ENCODE results near the gene GSTA4.
"Not testable (repeated sequence)": the region's sequence is repeated elsewhere in the genome, so short reads cannot be mapped to it uniquely, and the experiment has no call there.

GSTA4 gene, protein sequence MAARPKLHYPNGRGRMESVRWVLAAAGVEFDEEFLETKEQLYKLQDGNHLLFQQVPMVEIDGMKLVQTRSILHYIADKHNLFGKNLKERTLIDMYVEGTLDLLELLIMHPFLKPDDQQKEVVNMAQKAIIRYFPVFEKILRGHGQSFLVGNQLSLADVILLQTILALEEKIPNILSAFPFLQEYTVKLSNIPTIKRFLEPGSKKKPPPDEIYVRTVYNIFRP

DNA sequence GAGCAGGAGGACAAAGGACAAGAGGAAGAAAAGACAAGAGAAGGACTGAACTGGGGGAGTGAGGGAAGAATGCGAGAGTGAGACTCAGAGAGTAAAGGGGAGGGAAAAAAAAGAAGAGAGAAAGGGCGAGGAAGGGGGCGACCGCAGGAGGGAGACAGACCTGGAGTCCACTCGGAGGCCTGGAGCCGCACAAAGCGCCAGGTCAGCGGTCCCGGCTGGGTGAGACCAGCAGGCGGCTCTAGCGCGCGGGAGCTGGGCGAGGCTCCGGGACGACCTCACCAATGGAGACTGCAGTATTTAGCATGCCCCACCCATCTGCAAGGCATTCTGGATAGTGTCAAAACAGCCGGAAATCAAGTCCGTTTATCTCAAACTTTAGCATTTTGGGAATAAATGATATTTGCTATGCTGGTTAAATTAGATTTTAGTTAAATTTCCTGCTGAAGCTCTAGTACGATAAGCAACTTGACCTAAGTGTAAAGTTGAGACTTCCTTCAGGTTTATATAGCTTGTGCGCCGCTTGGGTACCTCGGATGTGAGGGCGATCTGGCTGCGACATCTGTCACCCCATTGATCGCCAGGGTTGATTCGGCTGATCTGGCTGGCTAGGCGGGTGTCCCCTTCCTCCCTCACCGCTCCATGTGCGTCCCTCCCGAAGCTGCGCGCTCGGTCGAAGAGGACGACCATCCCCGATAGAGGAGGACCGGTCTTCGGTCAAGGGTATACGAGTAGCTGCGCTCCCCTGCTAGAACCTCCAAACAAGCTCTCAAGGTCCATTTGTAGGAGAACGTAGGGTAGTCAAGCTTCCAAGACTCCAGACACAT lies at the start of gene GSTA4:
Gene GSTA4, minus strand, starts transcription at position 196 of the 824 bp plus-strand sequence. CDS start 1,041 bp downstream, outside the sequence.
- Histone ChIP-seq H3K36me3 (ENCODE audit: control insufficient read depth, insufficient read depth, low read length, severe bottlenecking) (peaks cover 11% of the 10 kb centered on the region), H3K4me1 (ENCODE audit: control insufficient read depth, insufficient read depth, low read length) (peaks cover 25% of the 10 kb centered on the region), H3K4me3 (ENCODE audit: low read length) (peak within 1 kb of the TSS; percentile 95), H3K9ac (ENCODE audit: low read length) (peak within 1 kb of the TSS; percentile 100)
- not testable (repeated sequence) for H3K27me3 ChIP-seq (replicated peaks; ENCODE audit: control insufficient read depth, insufficient read depth, low read length); H3K9me3 ChIP-seq (ENCODE audit: control insufficient read depth, low read length)
- DNase-seq (ENCODE audit: low read depth): peak; percentile 99

DNA sequence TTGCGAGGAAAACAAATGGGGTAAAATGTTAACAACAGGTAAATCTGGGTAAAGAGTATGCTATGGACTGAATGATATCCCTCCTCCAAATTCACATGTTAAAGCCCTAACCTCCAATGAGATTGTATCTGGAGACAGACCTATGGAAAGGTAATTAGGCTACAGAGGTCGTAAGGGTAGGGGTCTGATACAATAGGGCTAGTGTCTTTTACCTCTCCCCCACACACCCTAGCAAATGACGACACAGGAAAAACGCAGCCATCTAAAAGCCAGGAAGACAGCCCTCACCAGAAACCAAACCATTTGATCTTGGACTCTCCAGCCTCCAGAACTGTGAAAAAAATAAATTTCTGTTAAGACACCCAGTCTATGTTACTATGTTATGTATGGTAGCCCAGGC lies 49.5 kb upstream of the GSTA4 start:
- H3K36me3 ChIP-seq (ENCODE audit: control insufficient read depth, insufficient read depth, low read length, severe bottlenecking): peaks cover 17% of the 10 kb centered on the region
- no peaks in the 10 kb centered on the region for H3K27me3 ChIP-seq (replicated peaks; ENCODE audit: control insufficient read depth, insufficient read depth, low read length)
- H3K4me3 ChIP-seq (ENCODE audit: low read length): peak overlapping the region; percentile 14
- peak overlapping the region; percentile 71 for H3K9ac ChIP-seq (ENCODE audit: low read length)
- peaks cover 54% of the 10 kb centered on the region for H3K4me1 ChIP-seq (ENCODE audit: control insufficient read depth, insufficient read depth, low read length)
- no peaks in the 10 kb centered on the region for H3K9me3 ChIP-seq (ENCODE audit: control insufficient read depth, low read length)
- DNase-seq (ENCODE audit: low read depth): no peak

- Histone ChIP-seq H3K9me3 (ENCODE audit: control insufficient read depth, low read length) (no peaks in the 10 kb centered on the region), H3K4me1 (ENCODE audit: control insufficient read depth, insufficient read depth, low read length) (peaks cover 54% of the 10 kb centered on the region), H3K9ac (ENCODE audit: low read length) (peak overlapping the region; percentile 71), H3K36me3 (ENCODE audit: control insufficient read depth, insufficient read depth, low read length, severe bottlenecking) (peaks cover 22% of the 10 kb centered on the region), H3K27me3 (replicated peaks; ENCODE audit: control insufficient read depth, insufficient read depth, low read length) (no peaks in the 10 kb centered on the region), H3K4me3 (ENCODE audit: low read length) (peak overlapping the region; percentile 39)
- peak; percentile 75 for DNase-seq (ENCODE audit: low read depth)
Observed at GRCh38 chr6:53044071-53044470, 49.0 kb upstream of the GSTA4 start.

GRCh38 chr6:53043581-53043980 lies 48.5 kb upstream of the GSTA4 start:
- Histone ChIP-seq H3K4me3 (ENCODE audit: low read length) (peak overlapping the region; percentile 39), H3K9me3 (ENCODE audit: control insufficient read depth, low read length) (no peaks in the 10 kb centered on the region), H3K9ac (ENCODE audit: low read length) (peak overlapping the region; percentile 71), H3K36me3 (ENCODE audit: control insufficient read depth, insufficient read depth, low read length, severe bottlenecking) (peaks cover 27% of the 10 kb centered on the region), H3K27me3 (replicated peaks; ENCODE audit: control insufficient read depth, insufficient read depth, low read length) (no peaks in the 10 kb centered on the region), H3K4me1 (ENCODE audit: control insufficient read depth, insufficient read depth, low read length) (peaks cover 52% of the 10 kb centered on the region)
- peak; percentile 41 for DNase-seq (ENCODE audit: low read depth)

GRCh38 chr6:53042112-53042511 lies 47.0 kb upstream of the GSTA4 start:
- Histone ChIP-seq H3K4me3 (ENCODE audit: low read length) (peak overlapping the region; percentile 70), H3K9me3 (ENCODE audit: control insufficient read depth, low read length) (no peaks in the 10 kb centered on the region), H3K27me3 (replicated peaks; ENCODE audit: control insufficient read depth, insufficient read depth, low read length) (no peaks in the 10 kb centered on the region)

GRCh38 chr6:53041356-53041755 lies 46.3 kb upstream of the GSTA4 start:
- Histone ChIP-seq H3K4me1 (ENCODE audit: control insufficient read depth, insufficient read depth, low read length) (peaks cover 44% of the 10 kb centered on the region), H3K27me3 (replicated peaks; ENCODE audit: control insufficient read depth, insufficient read depth, low read length) (no peaks in the 10 kb centered on the region), H3K36me3 (ENCODE audit: control insufficient read depth, insufficient read depth, low read length, severe bottlenecking) (peaks cover 35% of the 10 kb centered on the region), H3K9me3 (ENCODE audit: control insufficient read depth, low read length) (no peaks in the 10 kb centered on the region), H3K9ac (ENCODE audit: low read length) (peak overlapping the region; percentile 33), H3K4me3 (ENCODE audit: low read length) (peak overlapping the region; percentile 37)
- peak; percentile 65 for DNase-seq (ENCODE audit: low read depth)

More at GRCh38 chr6:53042112-53042511, 47.0 kb upstream of the GSTA4 start:
- Histone ChIP-seq H3K36me3 (ENCODE audit: control insufficient read depth, insufficient read depth, low read length, severe bottlenecking) (peaks cover 32% of the 10 kb centered on the region), H3K4me1 (ENCODE audit: control insufficient read depth, insufficient read depth, low read length) (peaks cover 44% of the 10 kb centered on the region), H3K9ac (ENCODE audit: low read length) (peak overlapping the region; percentile 70)
- DNase-seq (ENCODE audit: low read depth): peak; percentile 91

DNA sequence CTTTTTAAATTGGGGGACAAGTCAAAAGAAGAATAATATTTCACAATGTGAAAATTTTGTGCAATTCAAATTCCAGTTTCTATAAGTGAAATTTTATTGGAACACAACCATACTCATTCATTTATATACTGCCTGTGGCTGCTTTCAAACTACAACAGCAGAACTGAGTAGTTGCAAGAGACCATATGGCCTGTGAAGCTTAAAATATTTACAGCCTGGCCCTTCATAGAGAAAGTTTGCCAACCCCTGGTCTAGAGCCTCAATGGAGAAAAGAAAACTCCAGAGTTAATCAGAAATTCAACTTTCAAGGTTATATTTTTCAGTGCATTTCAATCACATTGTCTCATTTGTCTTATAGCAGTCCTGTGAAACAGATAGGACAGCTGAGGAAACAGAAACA lies 43.5 kb upstream of the GSTA4 start:
- Histone ChIP-seq H3K4me3 (ENCODE audit: low read length) (no peak overlapping the region), H3K4me1 (ENCODE audit: control insufficient read depth, insufficient read depth, low read length) (peaks cover 54% of the 10 kb centered on the region), H3K36me3 (ENCODE audit: control insufficient read depth, insufficient read depth, low read length, severe bottlenecking) (peaks cover 49% of the 10 kb centered on the region), H3K9ac (ENCODE audit: low read length) (no peak overlapping the region), H3K27me3 (replicated peaks; ENCODE audit: control insufficient read depth, insufficient read depth, low read length) (no peaks in the 10 kb centered on the region), H3K9me3 (ENCODE audit: control insufficient read depth, low read length) (no peaks in the 10 kb centered on the region)
- no peak for DNase-seq (ENCODE audit: low read depth)

GRCh38 chr6:53038141-53038540 lies 43.1 kb upstream of the GSTA4 start:
- H3K9ac ChIP-seq (ENCODE audit: low read length): no peak overlapping the region
- no peak overlapping the region for H3K4me3 ChIP-seq (ENCODE audit: low read length)
- peaks cover 49% of the 10 kb centered on the region for H3K36me3 ChIP-seq (ENCODE audit: control insufficient read depth, insufficient read depth, low read length, severe bottlenecking)
- H3K4me1 ChIP-seq (ENCODE audit: control insufficient read depth, insufficient read depth, low read length): peaks cover 54% of the 10 kb centered on the region
- H3K27me3 ChIP-seq (replicated peaks; ENCODE audit: control insufficient read depth, insufficient read depth, low read length): no peaks in the 10 kb centered on the region
- no peak for DNase-seq (ENCODE audit: low read depth)
- H3K9me3 ChIP-seq (ENCODE audit: control insufficient read depth, low read length): no peaks in the 10 kb centered on the region

DNA sequence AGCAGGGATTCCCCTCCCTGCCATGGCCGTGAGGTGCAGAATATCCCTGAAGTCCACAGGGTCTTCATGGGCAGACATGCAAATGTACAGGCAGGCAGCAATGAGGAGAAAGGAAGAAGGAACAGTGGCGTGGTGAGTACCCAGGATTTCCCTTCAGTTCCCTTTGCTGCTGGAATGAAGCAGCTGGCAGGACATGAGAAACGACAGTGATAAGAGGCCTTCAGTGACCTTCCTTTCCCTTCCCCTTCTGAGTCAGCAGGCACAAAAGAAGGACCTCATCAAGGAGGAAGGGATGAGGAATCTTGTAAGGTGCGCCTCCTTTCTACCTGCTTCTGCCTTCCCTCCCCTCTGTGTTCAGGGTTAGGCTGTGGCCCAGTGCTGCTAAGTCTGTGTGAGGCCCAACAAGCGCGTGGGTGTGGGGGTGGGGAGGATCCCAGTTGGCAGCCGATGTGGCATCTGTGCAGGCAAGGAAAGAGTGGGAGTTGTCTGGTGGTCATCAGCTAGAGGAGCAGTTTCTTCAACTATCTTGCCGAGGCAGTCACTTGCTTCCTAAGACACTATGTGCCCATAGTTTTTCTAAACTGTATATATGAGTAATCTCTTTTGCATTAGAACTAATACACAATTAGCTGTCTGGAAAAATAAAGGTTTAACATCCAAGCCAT lies 40.6 kb upstream of the GSTA4 start:
- Histone ChIP-seq H3K4me1 (ENCODE audit: control insufficient read depth, insufficient read depth, low read length) (peaks cover 40% of the 10 kb centered on the region), H3K4me3 (ENCODE audit: low read length) (no peak overlapping the region), H3K9ac (ENCODE audit: low read length) (no peak overlapping the region), H3K9me3 (ENCODE audit: control insufficient read depth, low read length) (no peaks in the 10 kb centered on the region), H3K27me3 (replicated peaks; ENCODE audit: control insufficient read depth, insufficient read depth, low read length) (no peaks in the 10 kb centered on the region), H3K36me3 (ENCODE audit: control insufficient read depth, insufficient read depth, low read length, severe bottlenecking) (peaks cover 56% of the 10 kb centered on the region)
- no peak for DNase-seq (ENCODE audit: low read depth)

DNA sequence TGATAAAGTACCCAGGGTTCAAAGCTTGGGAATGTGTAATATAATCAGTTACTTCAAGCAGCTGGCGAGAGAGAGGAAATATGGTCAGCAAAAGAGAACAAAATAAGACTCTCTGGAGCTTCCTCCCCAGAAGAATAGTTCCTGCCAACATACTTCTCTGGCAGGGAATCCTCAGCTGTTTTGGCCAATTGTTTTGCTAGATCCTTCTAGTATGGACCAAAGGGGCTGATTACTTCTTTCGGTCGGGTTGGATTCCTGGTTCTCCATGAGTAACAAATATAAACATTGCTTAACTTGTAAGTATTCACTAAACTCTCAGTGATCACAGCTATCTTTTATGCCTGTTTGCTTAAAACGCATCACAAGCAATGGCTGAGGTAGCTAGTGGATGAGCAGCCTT lies 38.7 kb upstream of the GSTA4 start:
- peak; percentile 82 for DNase-seq (ENCODE audit: low read depth)
- peaks cover 54% of the 10 kb centered on the region for H3K36me3 ChIP-seq (ENCODE audit: control insufficient read depth, insufficient read depth, low read length, severe bottlenecking)
- H3K9ac ChIP-seq (ENCODE audit: low read length): peak overlapping the region; percentile 49
- no peaks in the 10 kb centered on the region for H3K27me3 ChIP-seq (replicated peaks; ENCODE audit: control insufficient read depth, insufficient read depth, low read length)
- peaks cover 47% of the 10 kb centered on the region for H3K4me1 ChIP-seq (ENCODE audit: control insufficient read depth, insufficient read depth, low read length)
- H3K9me3 ChIP-seq (ENCODE audit: control insufficient read depth, low read length): no peaks in the 10 kb centered on the region
- H3K4me3 ChIP-seq (ENCODE audit: low read length): peak overlapping the region; percentile 21

DNA sequence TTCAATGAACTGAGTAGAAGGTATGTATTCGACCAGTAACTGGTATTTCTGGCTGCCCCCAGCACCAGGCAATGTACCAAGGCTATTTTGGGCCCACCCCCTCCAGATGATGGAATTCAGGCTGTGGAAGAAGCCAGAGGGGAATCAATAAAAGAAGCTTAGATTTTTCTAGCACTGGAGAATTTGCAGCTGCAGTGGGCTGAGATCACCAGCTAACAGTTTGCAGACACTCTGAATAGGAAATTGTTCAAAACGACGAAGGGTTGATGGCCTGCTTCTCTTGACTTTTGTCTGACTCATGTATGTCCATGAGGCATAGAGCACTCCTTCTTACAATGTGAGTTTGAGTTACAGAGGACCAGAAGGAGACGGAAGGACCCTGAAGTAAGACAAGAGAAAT lies 37.8 kb upstream of the GSTA4 start:
- DNase-seq (ENCODE audit: low read depth): no peak
- Histone ChIP-seq H3K9me3 (ENCODE audit: control insufficient read depth, low read length) (no peaks in the 10 kb centered on the region), H3K9ac (ENCODE audit: low read length) (peak overlapping the region; percentile 49), H3K36me3 (ENCODE audit: control insufficient read depth, insufficient read depth, low read length, severe bottlenecking) (peaks cover 60% of the 10 kb centered on the region), H3K4me1 (ENCODE audit: control insufficient read depth, insufficient read depth, low read length) (peaks cover 45% of the 10 kb centered on the region), H3K27me3 (replicated peaks; ENCODE audit: control insufficient read depth, insufficient read depth, low read length) (no peaks in the 10 kb centered on the region), H3K4me3 (ENCODE audit: low read length) (peak overlapping the region; percentile 21)

Measured in adipocyte (in vitro differentiated cells).